PC-3 (cell line): ENCODE measurements around the gene CD82.

Experiments used
- CTCF ChIP-seq: fragments of 300-600 bp; sonication (generic); conservative IDR thresholded peaks from 2 replicates; pipeline ENCODE4 v1.5.1; 2017; ENCODE audit warnings: antibody characterized with exemption, low read depth, mild to moderate bottlenecking, low read length
- EZH2 ChIP-seq: fragments of 300-600 bp; sonication (generic); IDR thresholded peaks from one replicate; pipeline ENCODE4 v1.6.1; 2017; ENCODE audit warnings: antibody characterized with exemption, mild to moderate bottlenecking, low read length; ENCODE audit not compliant: unreplicated experiment

DNA sequence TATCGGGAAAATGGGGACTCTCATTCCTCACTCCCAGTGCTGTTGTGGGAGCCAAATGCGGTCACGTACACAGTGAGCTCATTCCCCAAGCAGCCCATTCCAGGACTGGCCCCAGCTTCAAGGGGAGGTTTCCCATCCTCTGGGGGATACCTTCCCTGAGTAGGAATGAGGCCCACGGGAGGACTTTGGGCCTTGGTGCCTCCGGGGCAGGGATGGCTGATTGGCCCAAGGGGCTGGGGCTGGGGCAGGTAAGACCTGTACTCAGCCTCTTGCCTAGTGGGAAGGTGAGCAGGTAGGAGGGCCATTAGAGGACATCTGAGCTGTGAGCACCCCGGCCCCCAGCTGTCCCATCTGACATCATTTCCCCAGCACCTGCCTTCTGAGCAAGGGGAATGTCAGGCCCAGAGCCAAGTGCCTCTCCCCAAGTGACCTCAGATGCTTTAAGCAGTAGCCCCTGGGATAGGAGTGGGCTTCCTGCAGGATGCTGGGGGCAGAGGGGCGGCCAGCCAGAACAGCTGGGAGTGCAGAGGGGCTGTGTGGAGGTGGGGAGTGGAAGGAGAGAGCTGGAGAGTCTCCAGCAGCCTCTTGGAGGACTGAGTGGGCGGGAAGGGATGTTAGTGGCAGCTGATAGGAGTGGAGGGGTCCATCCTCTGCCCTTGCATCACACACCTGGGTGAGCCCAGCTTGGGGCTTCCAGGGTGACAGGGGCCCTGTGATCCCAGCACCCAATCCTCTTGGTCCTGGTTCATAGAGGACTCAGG lies 58.4 kb downstream of the CD82 start:
- no peak for TF ChIP-seq CTCF
- no peak for TF ChIP-seq EZH2
